ENCODE data around the gene CDCP1. TPM values are rescaled to one million over a fixed set of nuclear protein-coding genes. Genes with fewer than 3 reads are reported as not detected.
"Not testable (repeated sequence)": the region's sequence is repeated elsewhere in the genome, so short reads cannot be mapped to it uniquely, and the experiment has no call there.

CDCP1 gene
- total RNA-seq, 4 donors from 2014 or later, result 29.7 to 68.3 (median 61.5) TPM

DNA sequence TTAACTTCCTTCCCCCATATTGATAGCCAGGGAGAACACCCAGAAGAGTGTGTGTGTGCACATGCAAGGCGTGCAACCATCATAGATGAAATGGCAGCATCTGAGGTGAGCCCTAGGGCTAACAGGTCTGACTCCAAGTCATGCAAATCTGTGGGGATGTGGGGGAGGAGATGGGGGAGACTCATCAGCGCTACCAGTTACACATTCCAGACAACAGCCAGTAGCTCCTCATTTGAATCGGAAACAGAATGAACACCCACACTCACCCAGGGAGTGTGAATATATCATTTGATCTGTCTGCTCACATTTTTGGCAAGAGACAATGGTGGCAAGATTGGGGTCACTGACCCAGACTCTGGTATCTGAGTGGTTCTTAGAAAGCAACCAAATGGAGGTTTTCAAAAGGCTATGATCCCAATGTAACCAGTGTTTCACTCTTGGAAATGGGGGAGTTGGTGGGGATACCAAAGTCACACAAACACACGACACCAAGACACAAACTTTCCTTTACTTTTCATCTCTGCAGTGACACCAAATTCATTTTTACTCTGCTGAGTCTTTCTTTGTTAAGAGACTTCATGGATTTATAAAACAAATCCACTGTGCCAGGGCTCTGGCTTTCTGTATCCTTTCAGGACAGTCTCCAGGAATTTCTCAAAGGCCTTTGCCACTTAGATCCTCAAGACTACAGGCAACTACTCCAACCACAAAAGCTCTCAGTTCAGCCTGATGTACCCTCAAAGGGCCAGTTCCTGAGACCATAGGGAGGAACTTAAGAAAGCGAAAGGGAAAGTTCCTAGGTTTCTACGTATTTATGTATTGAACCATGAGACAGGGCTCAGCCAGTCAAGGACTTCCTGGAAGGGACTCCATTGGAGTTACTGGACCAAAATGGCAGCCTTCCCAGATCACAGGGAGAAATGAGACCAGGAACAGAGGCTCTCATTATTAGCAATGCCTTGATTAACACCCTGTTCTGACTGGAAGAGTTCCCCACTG, 2.2 kb downstream of the CDCP1 start:
- peak overlapping the region in 2 of 4 donors; percentile 83 for H3K27ac ChIP-seq
- H3K4me3 ChIP-seq, result peak overlapping the region in 2 of 4 donors; percentile 10 to 64
- H3K36me3 ChIP-seq, result no peaks in the 10 kb centered on the region
- no peak for DNase-seq
- H3K4me1 ChIP-seq, result peaks cover 0 to 30% (median 6%) of the 10 kb centered on the region in 4 donors
- H3K27me3 ChIP-seq, result no peaks in the 10 kb centered on the region
- TF ChIP-seq, protein P1, sequence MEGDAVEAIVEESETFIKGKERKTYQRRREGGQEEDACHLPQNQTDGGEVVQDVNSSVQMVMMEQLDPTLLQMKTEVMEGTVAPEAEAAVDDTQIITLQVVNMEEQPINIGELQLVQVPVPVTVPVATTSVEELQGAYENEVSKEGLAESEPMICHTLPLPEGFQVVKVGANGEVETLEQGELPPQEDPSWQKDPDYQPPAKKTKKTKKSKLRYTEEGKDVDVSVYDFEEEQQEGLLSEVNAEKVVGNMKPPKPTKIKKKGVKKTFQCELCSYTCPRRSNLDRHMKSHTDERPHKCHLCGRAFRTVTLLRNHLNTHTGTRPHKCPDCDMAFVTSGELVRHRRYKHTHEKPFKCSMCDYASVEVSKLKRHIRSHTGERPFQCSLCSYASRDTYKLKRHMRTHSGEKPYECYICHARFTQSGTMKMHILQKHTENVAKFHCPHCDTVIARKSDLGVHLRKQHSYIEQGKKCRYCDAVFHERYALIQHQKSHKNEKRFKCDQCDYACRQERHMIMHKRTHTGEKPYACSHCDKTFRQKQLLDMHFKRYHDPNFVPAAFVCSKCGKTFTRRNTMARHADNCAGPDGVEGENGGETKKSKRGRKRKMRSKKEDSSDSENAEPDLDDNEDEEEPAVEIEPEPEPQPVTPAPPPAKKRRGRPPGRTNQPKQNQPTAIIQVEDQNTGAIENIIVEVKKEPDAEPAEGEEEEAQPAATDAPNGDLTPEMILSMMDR (IDR thresholded peaks at IDR 0.05), result no peak
- no peak for TF ChIP-seq POLR2A (IDR thresholded peaks at IDR 0.05)
- H3K9me3 ChIP-seq, result no peaks in the 10 kb centered on the region

GRCh38 chr3:45140770-45141155, 5.4 kb downstream of the CDCP1 start:
- not testable (repeated sequence) for H3K36me3 ChIP-seq, DNase-seq, H3K4me3 ChIP-seq, H3K27me3 ChIP-seq, H3K9me3 ChIP-seq
- H3K4me1 ChIP-seq, result peaks cover 0 to 42% (median 3%) of the 10 kb centered on the region in 4 donors
- H3K27ac ChIP-seq, result peak overlapping the region in 1 of 4 donors; percentile 53

- H3K27me3 ChIP-seq, result no peaks in the 10 kb centered on the region
- peak in 1 of 3 donors; percentile 70 for DNase-seq
- no peaks in the 10 kb centered on the region for H3K9me3 ChIP-seq
- peak overlapping the region in 2 of 4 donors; percentile 10 to 53 for H3K27ac ChIP-seq
- peaks cover 0 to 42% (median 3%) of the 10 kb centered on the region in 4 donors for H3K4me1 ChIP-seq
- H3K36me3 ChIP-seq, result no peaks in the 10 kb centered on the region
- TF ChIP-seq, protein P1 (IDR thresholded peaks at IDR 0.05), result no peak
- no peak for TF ChIP-seq POLR2A (IDR thresholded peaks at IDR 0.05)
- H3K4me3 ChIP-seq, result no peak overlapping the region
Measured at GRCh38 chr3:45140141-45140769, 5.9 kb downstream of the CDCP1 start.

- TF ChIP-seq POLR2A (IDR thresholded peaks at IDR 0.05), result no peak
- TF ChIP-seq, protein P1 (IDR thresholded peaks at IDR 0.05), result no peak
- Histone ChIP-seq H3K4me1 (peaks cover 0 to 42% (median 3%) of the 10 kb centered on the region in 4 donors), H3K27me3 (no peaks in the 10 kb centered on the region), H3K36me3 (no peaks in the 10 kb centered on the region), H3K9me3 (no peaks in the 10 kb centered on the region), H3K4me3 (no peak overlapping the region), H3K27ac (peak overlapping the region; percentile 20 to 55 (median 52))
- no peak for DNase-seq
Measured at GRCh38 chr3:45139372-45140140, 6.6 kb downstream of the CDCP1 start.

GRCh38 chr3:45137656-45138181, 8.5 kb downstream of the CDCP1 start:
- Histone ChIP-seq H3K9me3 (no peaks in the 10 kb centered on the region), H3K4me1 (peaks cover 0 to 36% (median 3%) of the 10 kb centered on the region in 4 donors), H3K4me3 (no peak overlapping the region), H3K27ac (peak overlapping the region in 2 of 4 donors; percentile 55 to 58), H3K27me3 (no peaks in the 10 kb centered on the region), H3K36me3 (no peaks in the 10 kb centered on the region)
- TF ChIP-seq, protein P1 (IDR thresholded peaks at IDR 0.05), result peak in 2 of 6 experiments; percentile 7 to 9
- TF ChIP-seq POLR2A (IDR thresholded peaks at IDR 0.05), result no peak
- no peak for DNase-seq
